Measurements from ENCODE around the gene HSD17B3. TPM values are rescaled to one million over a fixed set of nuclear protein-coding genes. Genes with fewer than 3 reads are reported as not detected.

The HSD17B3 gene
- total and polyA plus RNA-seq, 9 donors: 0.24 to 1.6 (median 0.49) TPM; not detected in 1

GRCh38 chr9:96186591-96187011 lies 115.4 kb downstream of the HSD17B3 start:
- DNase-seq: peak; percentile 37
- H3K9me3 ChIP-seq (replicated peaks; ENCODE audit: control insufficient read depth, low read depth, low read length): peaks cover 22% of the 10 kb centered on the region
- WGBS (ENCODE audit: insufficient coverage): 2% methylated on average over 16 of the region's 18 CpGs
- no peak overlapping the region for H3K4me3 ChIP-seq (ENCODE audit: low read length)
- H3K36me3 ChIP-seq (ENCODE audit: control insufficient read depth, insufficient read depth, low read length): no peaks in the 10 kb centered on the region
- H3K4me1 ChIP-seq (ENCODE audit: control insufficient read depth, insufficient read depth, low read length): peaks cover 6% of the 10 kb centered on the region
- no peak overlapping the region for H3K27ac ChIP-seq (ENCODE audit: low read length)
- H3K27me3 ChIP-seq (ENCODE audit: control insufficient read depth, insufficient read depth, low read length): peaks cover 28% of the 10 kb centered on the region

GRCh38 chr9:96185518-96186156 lies 116.3 kb downstream of the HSD17B3 start:
- H3K4me1 ChIP-seq (ENCODE audit: control insufficient read depth, insufficient read depth, low read length): peaks cover 6% of the 10 kb centered on the region
- H3K27me3 ChIP-seq (ENCODE audit: control insufficient read depth, insufficient read depth, low read length): peaks cover 29% of the 10 kb centered on the region
- no peak for DNase-seq
- H3K9me3 ChIP-seq (replicated peaks; ENCODE audit: control insufficient read depth, low read depth, low read length): peaks cover 20% of the 10 kb centered on the region
- no peak overlapping the region for H3K27ac ChIP-seq (ENCODE audit: low read length)
- H3K36me3 ChIP-seq (ENCODE audit: control insufficient read depth, insufficient read depth, low read length): no peaks in the 10 kb centered on the region
- no CpG with 5 or more reads among the region's 2 CpGs for WGBS (ENCODE audit: insufficient coverage)
- H3K4me3 ChIP-seq (ENCODE audit: low read length): no peak overlapping the region

Other genes starting within 250 kb of the HSD17B3 start
- 14.6 TPM for gene SLC35D2, start 81.5 kb upstream of the HSD17B3 start, total RNA-seq
- gene SLC35D2, start 81.5 kb upstream of the HSD17B3 start, polyA plus RNA-seq (ENCODE audit: insufficient read depth in 1 of 8, insufficient read length in 8 of 8, low replicate concordance in 1 of 8): 10 to 100 TPM; 24.0 to 27.6 (median 25.4) TPM
- gene ZNF367, start 116.2 kb upstream of the HSD17B3 start, total RNA-seq: 5.8 TPM
- 1 to 10 TPM; 6.7 to 9.8 (median 7.6) TPM for gene ZNF367, start 116.2 kb upstream of the HSD17B3 start, polyA plus RNA-seq (ENCODE audit: insufficient read depth in 1 of 8, insufficient read length in 8 of 8, low replicate concordance in 1 of 8)
- 7.7 TPM for gene HABP4, start 148.0 kb upstream of the HSD17B3 start, total RNA-seq
- 10 to 100 TPM; 11.7 to 15.4 (median 12.5) TPM for gene HABP4, start 148.0 kb upstream of the HSD17B3 start, polyA plus RNA-seq (ENCODE audit: insufficient read depth in 1 of 8, insufficient read length in 8 of 8, low replicate concordance in 1 of 8)